Endothelial cell of umbilical vein (primary cell): ENCODE measurements around the gene CD79B.

Experiments used
- MYC ChIP-seq: IDR thresholded peaks from one replicate; pipeline ENCODE4 v1.6.1; 2011; ENCODE audit warnings: mild to moderate bottlenecking, low read depth, low read length
- POLR2AphosphoS5 ChIP-seq: IDR thresholded peaks from 2 replicates; pipeline ENCODE4 v1.6.1; 2012; ENCODE audit warnings: low read depth, mild to moderate bottlenecking, control low read depth, low read length, moderate library complexity; ENCODE audit not compliant: insufficient read depth
- TF ChIP-seq, protein P1 (sequence below), 2 donors: IDR thresholded peaks; 1 replicate in 1 of 2; 2 replicates in 1 of 2; pipeline ENCODE4 v1.5.1; 2011; ENCODE audit warnings: low read length in 2 of 2, mild to moderate bottlenecking in 2 of 2, moderate library complexity in 2 of 2, control low read depth in 1 of 2, inconsistent platforms in 1 of 2, low read depth in 1 of 2; ENCODE audit not compliant: insufficient read depth in 1 of 2; ENCODE audit errors: extremely low read depth in 1 of 2

DNA sequence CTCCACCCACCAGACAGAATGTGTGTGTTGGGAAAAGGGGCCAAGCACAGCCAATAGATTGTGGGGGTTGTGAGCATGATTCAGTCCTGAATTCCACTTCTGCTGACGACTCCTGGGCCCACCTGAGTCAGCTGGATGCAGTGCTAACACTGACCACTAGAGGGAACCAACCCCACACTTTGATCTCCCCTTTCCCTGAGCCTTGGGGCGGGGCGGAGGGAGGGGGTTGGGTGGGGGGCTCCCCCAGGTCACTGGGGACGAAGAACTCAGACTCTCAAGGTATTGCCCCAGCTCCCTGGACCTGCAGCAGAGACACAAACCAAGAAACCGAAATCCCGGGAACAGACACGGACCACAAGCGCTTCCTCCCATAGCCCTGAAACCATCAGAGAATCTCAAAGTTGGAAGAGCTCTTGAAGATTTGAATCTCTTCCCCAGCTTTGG lies 20.5 kb downstream of the CD79B start:
- TF ChIP-seq, protein P1, sequence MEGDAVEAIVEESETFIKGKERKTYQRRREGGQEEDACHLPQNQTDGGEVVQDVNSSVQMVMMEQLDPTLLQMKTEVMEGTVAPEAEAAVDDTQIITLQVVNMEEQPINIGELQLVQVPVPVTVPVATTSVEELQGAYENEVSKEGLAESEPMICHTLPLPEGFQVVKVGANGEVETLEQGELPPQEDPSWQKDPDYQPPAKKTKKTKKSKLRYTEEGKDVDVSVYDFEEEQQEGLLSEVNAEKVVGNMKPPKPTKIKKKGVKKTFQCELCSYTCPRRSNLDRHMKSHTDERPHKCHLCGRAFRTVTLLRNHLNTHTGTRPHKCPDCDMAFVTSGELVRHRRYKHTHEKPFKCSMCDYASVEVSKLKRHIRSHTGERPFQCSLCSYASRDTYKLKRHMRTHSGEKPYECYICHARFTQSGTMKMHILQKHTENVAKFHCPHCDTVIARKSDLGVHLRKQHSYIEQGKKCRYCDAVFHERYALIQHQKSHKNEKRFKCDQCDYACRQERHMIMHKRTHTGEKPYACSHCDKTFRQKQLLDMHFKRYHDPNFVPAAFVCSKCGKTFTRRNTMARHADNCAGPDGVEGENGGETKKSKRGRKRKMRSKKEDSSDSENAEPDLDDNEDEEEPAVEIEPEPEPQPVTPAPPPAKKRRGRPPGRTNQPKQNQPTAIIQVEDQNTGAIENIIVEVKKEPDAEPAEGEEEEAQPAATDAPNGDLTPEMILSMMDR (IDR thresholded peaks at IDR 0.05; ENCODE audit: extremely low read depth in 1 of 2, insufficient read depth in 1 of 2, low read depth in 1 of 2, low read length in 2 of 2) = peak; percentile 34 to 70
- TF ChIP-seq MYC (no peak), POLR2AphosphoS5 (no peak)
